ENCODE results near the gene C10orf90.

DNA sequence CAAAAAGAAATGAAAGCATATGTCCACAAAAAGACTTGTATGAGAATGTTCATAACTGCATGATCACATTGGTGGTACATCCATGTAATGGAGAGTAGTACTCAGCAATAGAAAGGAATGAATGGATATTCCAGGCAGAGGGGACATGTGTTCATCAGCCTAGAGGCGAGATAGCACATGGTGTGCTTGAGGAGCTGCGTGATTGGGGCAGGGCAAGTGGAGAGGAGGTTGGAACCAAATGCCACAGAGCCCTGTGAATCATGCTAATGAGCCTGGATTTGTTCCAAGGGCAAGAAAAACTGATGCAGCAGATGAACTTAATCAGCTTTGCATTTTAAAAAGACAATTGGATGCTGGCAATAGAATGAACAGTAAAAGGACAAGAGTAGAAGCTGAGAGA is 73.3 kb downstream of the C10orf90 start:
- TF ChIP-seq, protein P1, sequence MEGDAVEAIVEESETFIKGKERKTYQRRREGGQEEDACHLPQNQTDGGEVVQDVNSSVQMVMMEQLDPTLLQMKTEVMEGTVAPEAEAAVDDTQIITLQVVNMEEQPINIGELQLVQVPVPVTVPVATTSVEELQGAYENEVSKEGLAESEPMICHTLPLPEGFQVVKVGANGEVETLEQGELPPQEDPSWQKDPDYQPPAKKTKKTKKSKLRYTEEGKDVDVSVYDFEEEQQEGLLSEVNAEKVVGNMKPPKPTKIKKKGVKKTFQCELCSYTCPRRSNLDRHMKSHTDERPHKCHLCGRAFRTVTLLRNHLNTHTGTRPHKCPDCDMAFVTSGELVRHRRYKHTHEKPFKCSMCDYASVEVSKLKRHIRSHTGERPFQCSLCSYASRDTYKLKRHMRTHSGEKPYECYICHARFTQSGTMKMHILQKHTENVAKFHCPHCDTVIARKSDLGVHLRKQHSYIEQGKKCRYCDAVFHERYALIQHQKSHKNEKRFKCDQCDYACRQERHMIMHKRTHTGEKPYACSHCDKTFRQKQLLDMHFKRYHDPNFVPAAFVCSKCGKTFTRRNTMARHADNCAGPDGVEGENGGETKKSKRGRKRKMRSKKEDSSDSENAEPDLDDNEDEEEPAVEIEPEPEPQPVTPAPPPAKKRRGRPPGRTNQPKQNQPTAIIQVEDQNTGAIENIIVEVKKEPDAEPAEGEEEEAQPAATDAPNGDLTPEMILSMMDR (IDR thresholded peaks at IDR 0.05; ENCODE audit: control extremely low read depth in 1 of 3, insufficient read depth in 1 of 3, low read depth in 1 of 3, low read length in 3 of 3), result no peak
- TF ChIP-seq POLR2A (IDR thresholded peaks at IDR 0.05; ENCODE audit: control extremely low read depth in 1 of 2, low read depth in 2 of 2, low read length in 2 of 2) (no peak), EZH2 (IDR thresholded peaks at IDR 0.05; ENCODE audit: low read depth, low read length, severe bottlenecking) (no peak), RAD21 (IDR thresholded peaks at IDR 0.05 in 1 of 2, conservative IDR thresholded peaks at IDR 0.05 in 1 of 2; ENCODE audit: low read depth in 2 of 2, low read length in 2 of 2) (no peak), JUND (IDR thresholded peaks at IDR 0.05; ENCODE audit: low read length) (no peak), POLR2AphosphoS5 (IDR thresholded peaks at IDR 0.05; ENCODE audit: low read depth, low read length) (no peak), ZNF274 (IDR thresholded peaks at IDR 0.05; ENCODE audit: borderline replicate concordance, extremely low read depth, low read length) (no peak), TAF1 (IDR thresholded peaks at IDR 0.05; ENCODE audit: low read depth, low read length) (no peak)
- TF ChIP-seq, protein P2, sequence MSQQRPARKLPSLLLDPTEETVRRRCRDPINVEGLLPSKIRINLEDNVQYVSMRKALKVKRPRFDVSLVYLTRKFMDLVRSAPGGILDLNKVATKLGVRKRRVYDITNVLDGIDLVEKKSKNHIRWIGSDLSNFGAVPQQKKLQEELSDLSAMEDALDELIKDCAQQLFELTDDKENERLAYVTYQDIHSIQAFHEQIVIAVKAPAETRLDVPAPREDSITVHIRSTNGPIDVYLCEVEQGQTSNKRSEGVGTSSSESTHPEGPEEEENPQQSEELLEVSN (IDR thresholded peaks at IDR 0.05), result no peak

Measured in H1 (cell line).